ENCODE results near the gene SMAD2. TPM values are rescaled to one million over a fixed set of nuclear protein-coding genes. Genes with fewer than 3 reads are reported as not detected.

Gene SMAD2
- total RNA-seq, 1 experiment from 2014 or later, result 167 TPM

DNA sequence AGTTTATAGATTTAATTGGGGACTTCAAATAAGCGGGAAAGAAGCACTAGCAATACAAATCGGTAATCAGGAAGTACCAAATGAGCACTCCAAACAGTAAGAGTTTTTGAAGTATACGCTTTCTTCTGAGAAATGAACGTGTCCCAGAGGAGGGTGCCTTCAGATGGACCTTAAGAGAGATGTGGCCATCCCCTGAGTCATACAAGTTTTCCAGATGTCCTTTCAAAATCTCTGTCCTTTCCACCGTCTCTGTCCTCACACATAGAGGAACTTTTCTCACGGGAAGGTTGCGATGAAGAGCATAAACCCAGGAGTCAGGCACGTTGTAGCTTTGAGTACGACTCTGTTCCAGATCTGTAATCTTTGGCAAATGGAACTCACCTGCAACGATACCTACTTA lies 1.7 kb upstream of the SMAD2 start:
- intact Hi-C loops (cut with micrococcal nuclease), result loop anchor here (5.0 kb wide), 1 partner anchor 70 kb away; no protein-coding TSS in a partner anchor
- no TSS peak for BruUV-seq (replicated peaks)
- TF ChIP-seq, protein P1, sequence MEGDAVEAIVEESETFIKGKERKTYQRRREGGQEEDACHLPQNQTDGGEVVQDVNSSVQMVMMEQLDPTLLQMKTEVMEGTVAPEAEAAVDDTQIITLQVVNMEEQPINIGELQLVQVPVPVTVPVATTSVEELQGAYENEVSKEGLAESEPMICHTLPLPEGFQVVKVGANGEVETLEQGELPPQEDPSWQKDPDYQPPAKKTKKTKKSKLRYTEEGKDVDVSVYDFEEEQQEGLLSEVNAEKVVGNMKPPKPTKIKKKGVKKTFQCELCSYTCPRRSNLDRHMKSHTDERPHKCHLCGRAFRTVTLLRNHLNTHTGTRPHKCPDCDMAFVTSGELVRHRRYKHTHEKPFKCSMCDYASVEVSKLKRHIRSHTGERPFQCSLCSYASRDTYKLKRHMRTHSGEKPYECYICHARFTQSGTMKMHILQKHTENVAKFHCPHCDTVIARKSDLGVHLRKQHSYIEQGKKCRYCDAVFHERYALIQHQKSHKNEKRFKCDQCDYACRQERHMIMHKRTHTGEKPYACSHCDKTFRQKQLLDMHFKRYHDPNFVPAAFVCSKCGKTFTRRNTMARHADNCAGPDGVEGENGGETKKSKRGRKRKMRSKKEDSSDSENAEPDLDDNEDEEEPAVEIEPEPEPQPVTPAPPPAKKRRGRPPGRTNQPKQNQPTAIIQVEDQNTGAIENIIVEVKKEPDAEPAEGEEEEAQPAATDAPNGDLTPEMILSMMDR (IDR thresholded peaks at IDR 0.05; ENCODE audit: unreplicated experiment), result no peak
- no peak for DNase-seq (ENCODE audit: unreplicated experiment)
- ChIA-PET CTCF (no interaction called here), POLR2A (interaction anchor here (2.2 kb wide), 1 partner anchor 13 kb away, joined by 12 read pairs; no protein-coding TSS in a partner anchor)
- Mint-ChIP-seq H3K27ac (ENCODE audit: low read depth, unreplicated experiment) (peak overlapping the region; percentile 91), H3K27me3 (ENCODE audit: insufficient read depth, unreplicated experiment) (no peaks in the 10 kb centered on the region), H3K4me1 (ENCODE audit: insufficient read depth, unreplicated experiment) (peaks cover 26% of the 10 kb centered on the region), H3K9me3 (ENCODE audit: unreplicated experiment) (no peaks in the 10 kb centered on the region), H3K36me3 (ENCODE audit: insufficient read depth, unreplicated experiment) (no peaks in the 10 kb centered on the region), H3K4me3 (ENCODE audit: unreplicated experiment) (peak overlapping the region; percentile 86)

DNA sequence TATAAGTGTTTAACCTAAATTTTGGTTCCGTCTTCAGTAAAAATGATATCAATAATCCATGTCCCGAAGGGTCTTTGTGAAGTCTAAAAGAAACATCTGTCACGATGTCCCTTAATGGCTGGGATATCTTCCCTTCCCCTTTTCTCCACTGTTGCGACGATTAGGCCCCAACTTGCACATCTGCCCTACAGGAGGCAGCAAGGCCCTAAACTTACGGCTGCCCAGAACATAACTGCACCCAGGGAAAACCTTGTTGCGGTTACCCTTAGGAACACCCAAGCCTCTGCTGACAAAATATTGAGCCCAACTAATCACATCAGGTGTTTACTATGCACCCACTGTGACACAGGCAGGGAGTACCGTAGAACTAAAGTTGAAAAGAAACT lies 1.3 kb upstream of the SMAD2 start:
- no TSS peak for BruUV-seq (replicated peaks)
- CTCF ChIA-PET, result no interaction called here
- peak; percentile 45 for DNase-seq (ENCODE audit: unreplicated experiment)
- no peaks in the 10 kb centered on the region for H3K36me3 Mint-ChIP-seq (ENCODE audit: insufficient read depth, unreplicated experiment)
- peaks cover 31% of the 10 kb centered on the region for H3K4me1 Mint-ChIP-seq (ENCODE audit: insufficient read depth, unreplicated experiment)
- POLR2A ChIA-PET, result interaction anchor here (2.2 kb wide), 1 partner anchor 14 kb away, joined by 12 read pairs; no protein-coding TSS in a partner anchor
- intact Hi-C loops (cut with micrococcal nuclease), result loop anchor here (1.0 to 5.0 kb wide), 3 partner anchors 49 to 91 kb away; no protein-coding TSS in a partner anchor
- no peaks in the 10 kb centered on the region for H3K27me3 Mint-ChIP-seq (ENCODE audit: insufficient read depth, unreplicated experiment)
- no peaks in the 10 kb centered on the region for H3K9me3 Mint-ChIP-seq (ENCODE audit: unreplicated experiment)
- TF ChIP-seq, protein P1 (IDR thresholded peaks at IDR 0.05; ENCODE audit: unreplicated experiment), result no peak
- peak overlapping the region; percentile 86 for H3K4me3 Mint-ChIP-seq (ENCODE audit: unreplicated experiment)
- H3K27ac Mint-ChIP-seq (ENCODE audit: low read depth, unreplicated experiment), result peak overlapping the region; percentile 91

DNA sequence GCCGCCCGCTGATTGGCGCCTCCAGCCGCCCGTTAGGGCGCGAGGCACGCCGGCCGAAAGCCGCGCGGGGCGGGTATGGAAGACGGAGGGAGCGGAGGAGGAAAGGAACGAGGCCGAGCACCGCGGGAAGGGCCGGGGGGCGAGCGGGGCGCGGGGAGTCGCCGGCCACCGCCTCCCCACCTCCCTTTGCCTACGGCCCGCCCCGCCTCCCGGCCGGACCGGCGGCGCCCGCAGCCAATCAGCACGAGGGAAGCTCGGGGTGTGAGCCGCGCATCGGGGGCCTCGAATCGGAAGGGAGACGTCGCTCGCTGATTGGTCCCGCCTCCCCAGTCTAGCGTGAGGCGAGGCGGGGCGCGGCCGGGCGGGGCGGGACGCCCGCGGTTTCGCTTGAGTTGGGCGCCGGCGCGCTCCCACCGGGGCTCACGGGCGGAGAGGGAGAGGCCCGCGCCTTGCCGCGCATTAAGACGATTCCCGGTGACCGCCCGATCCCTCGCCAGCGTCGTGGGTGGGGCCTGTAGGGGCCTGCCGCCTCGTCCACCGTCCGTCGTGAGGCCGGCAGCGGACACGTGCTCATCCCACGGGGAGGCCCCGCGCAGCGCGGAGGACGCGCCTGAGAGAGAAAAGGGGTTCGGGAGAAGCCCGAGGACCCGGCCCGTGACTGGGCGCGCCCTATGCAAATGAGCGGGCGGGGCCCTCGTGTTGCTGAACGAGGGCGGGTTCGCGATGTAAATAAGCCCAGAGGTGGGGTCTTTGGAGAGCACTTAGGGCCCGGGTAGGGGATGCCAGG lies 665 bp upstream of the SMAD2 start:
- peak; percentile 97 for DNase-seq (ENCODE audit: unreplicated experiment)
- POLR2A ChIA-PET, result interaction anchor here (0.6 to 2.2 kb wide), 20 partner anchors 9 to 706 kb away, joined by 3 to 30 read pairs (median 4); no protein-coding TSS in a partner anchor
- Mint-ChIP-seq H3K4me3 (ENCODE audit: unreplicated experiment) (peak overlapping the region; percentile 86), H3K27ac (ENCODE audit: low read depth, unreplicated experiment) (peak overlapping the region; percentile 91), H3K36me3 (ENCODE audit: insufficient read depth, unreplicated experiment) (no peaks in the 10 kb centered on the region), H3K4me1 (ENCODE audit: insufficient read depth, unreplicated experiment) (peaks cover 37% of the 10 kb centered on the region), H3K9me3 (ENCODE audit: unreplicated experiment) (no peaks in the 10 kb centered on the region), H3K27me3 (ENCODE audit: insufficient read depth, unreplicated experiment) (no peaks in the 10 kb centered on the region)
- TF ChIP-seq, protein P1 (IDR thresholded peaks at IDR 0.05; ENCODE audit: unreplicated experiment), result no peak
- CTCF ChIA-PET, result interaction anchor here (0.5 to 1.0 kb wide), 2 partner anchors 37 to 66 kb away, joined by 3 to 5 read pairs; no protein-coding TSS in a partner anchor
- intact Hi-C loops (cut with micrococcal nuclease), result loop anchor here (1.0 to 5.0 kb wide), 3 partner anchors 49 to 91 kb away; no protein-coding TSS in a partner anchor
- BruUV-seq (replicated peaks), result TSS peak; percentile 81

DNA sequence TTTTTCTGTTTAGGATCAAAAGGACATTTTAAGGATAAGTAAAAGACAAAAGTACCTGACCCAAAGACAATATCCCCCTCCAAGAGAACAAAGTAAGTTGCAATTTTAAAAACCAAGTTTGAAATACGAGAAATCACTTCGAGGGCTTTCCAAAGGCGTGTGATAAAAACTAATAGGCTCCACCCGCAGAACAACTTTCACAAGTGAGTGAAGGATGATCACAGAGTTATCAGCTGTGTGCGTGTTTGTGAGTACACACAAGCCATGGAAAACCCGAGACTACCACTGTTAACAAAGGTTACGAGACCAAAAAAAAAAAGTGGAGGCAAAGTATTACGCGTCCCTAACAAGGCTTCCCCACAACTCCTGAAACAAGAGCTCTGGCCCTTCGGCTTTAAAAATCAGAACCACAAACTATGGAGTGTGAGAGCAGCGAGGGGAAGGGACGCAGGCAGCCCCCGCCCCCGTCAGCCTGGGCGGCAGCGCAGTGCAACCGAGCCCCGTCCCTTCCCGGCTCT lies 719 bp downstream of the SMAD2 start:
- no peaks in the 10 kb centered on the region for H3K9me3 Mint-ChIP-seq (ENCODE audit: unreplicated experiment)
- BruUV-seq (replicated peaks), result no TSS peak
- intact Hi-C loops (cut with micrococcal nuclease), result loop anchor here (5.0 kb wide), 1 partner anchor 73 kb away; no protein-coding TSS in a partner anchor
- CTCF ChIA-PET, result interaction anchor here (0.6 to 0.8 kb wide), 6 partner anchors 9 to 481 kb away, joined by 3 to 5 read pairs (median 3); no protein-coding TSS in a partner anchor
- H3K4me3 Mint-ChIP-seq (ENCODE audit: unreplicated experiment), result peak overlapping the region; percentile 86
- POLR2A ChIA-PET, result interaction anchor here (0.6 to 2.2 kb wide), 15 partner anchors 9 to 752 kb away, joined by 3 to 30 read pairs (median 5); no protein-coding TSS in a partner anchor
- peaks cover 45% of the 10 kb centered on the region for H3K4me1 Mint-ChIP-seq (ENCODE audit: insufficient read depth, unreplicated experiment)
- no peaks in the 10 kb centered on the region for H3K36me3 Mint-ChIP-seq (ENCODE audit: insufficient read depth, unreplicated experiment)
- H3K27me3 Mint-ChIP-seq (ENCODE audit: insufficient read depth, unreplicated experiment), result no peaks in the 10 kb centered on the region
- TF ChIP-seq, protein P1 (IDR thresholded peaks at IDR 0.05; ENCODE audit: unreplicated experiment), result no peak
- DNase-seq (ENCODE audit: unreplicated experiment), result no peak
- H3K27ac Mint-ChIP-seq (ENCODE audit: low read depth, unreplicated experiment), result peak overlapping the region; percentile 91
